HepG2 (cell line): Measurements from ENCODE around the gene PNKD. TPM values are rescaled to one million over a fixed set of nuclear protein-coding genes. Genes with fewer than 3 reads are reported as not detected.

Experiments used
- DPF2 ChIP-seq: sonication (generic); formaldehyde crosslinking; IDR thresholded peaks from 2 replicates; pipeline ENCODE4 v1.4.0; 2020; ENCODE audit warnings: mild to moderate bottlenecking, low read depth, missing genetic modification reagents, borderline replicate concordance
- ETV5 ChIP-seq: IDR thresholded peaks from 2 replicates; pipeline ENCODE4 v1.6.1; 2018; ENCODE audit warnings: missing biosample characterization, missing genetic modification reagents, inconsistent platforms, borderline replicate concordance
- KLF15 ChIP-seq: sonication (generic); formaldehyde crosslinking; IDR thresholded peaks from 2 replicates; pipeline ENCODE4 v1.8.1; 2023; ENCODE audit warnings: borderline replicate concordance, mild to moderate bottlenecking, inconsistent platforms, missing genetic modification reagents, mixed read lengths
- MTF2 ChIP-seq: sonication (generic); formaldehyde crosslinking; IDR thresholded peaks from 2 replicates; pipeline ENCODE4 v1.5.0; 2020; ENCODE audit warnings: missing genetic modification reagents, borderline replicate concordance
- POLR2A ChIP-seq, 2 experiments: IDR thresholded peaks; 2 replicates each; pipeline ENCODE4 v1.6.1; 2011; ENCODE audit warnings: low read depth in 2 of 2, low read length in 2 of 2, mild to moderate bottlenecking in 1 of 2, moderate library complexity in 1 of 2; ENCODE audit not compliant: insufficient read depth in 1 of 2
- SIN3A ChIP-seq: IDR thresholded peaks from 2 replicates; pipeline ENCODE4 v1.6.1; 2011; ENCODE audit warnings: low read depth, mild to moderate bottlenecking, control low read depth, low read length, borderline replicate concordance
- ZBTB21 ChIP-seq: sonication (generic); formaldehyde crosslinking; IDR thresholded peaks from 2 replicates; pipeline ENCODE4 v1.4.0; 2020; ENCODE audit warnings: missing genetic modification reagents
- ZBTB7B ChIP-seq: sonication (generic); formaldehyde crosslinking; IDR thresholded peaks from 2 replicates; pipeline ENCODE4 v1.4.0; 2020; ENCODE audit warnings: missing genetic modification reagents
- ZC3H13 ChIP-seq: sonication (generic); formaldehyde crosslinking; IDR thresholded peaks from 2 replicates; pipeline ENCODE4 v1.8.1; 2023; ENCODE audit warnings: mild to moderate bottlenecking, missing genetic modification reagents, moderate library complexity
- ZFY ChIP-seq: sonication (generic); formaldehyde crosslinking; IDR thresholded peaks from 2 replicates; pipeline ENCODE4 v1.4.0; 2020; ENCODE audit warnings: missing genetic modification reagents
- polyA plus RNA-seq, 8 experiments: library from polyadenylated mRNA; depleted of rRNA in 3 of 8; stranded (reverse) in 7 of 8; unstranded in 1 of 8; fragments of >200 nt; fragmentation: Illumina TruSeq in 4 of 8; extraction: Trizol in 4 of 8; gene quantifications; 2 replicates each; pipeline versions ENCODE4 v1.2.1 to v1.2.3, GENCODE V29; 2011 to 2016; ENCODE audit warnings: low read depth in 4 of 8, missing spikeins in 1 of 8, mixed read lengths in 1 of 8; ENCODE audit not compliant: insufficient read depth in 1 of 8
- total RNA-seq, 5 experiments: library from RNA; depleted of rRNA; stranded (reverse); fragments of >200 nt; fragmentation: Illumina TruSeq; extraction: Trizol; gene quantifications; 2 replicates each; pipeline ENCODE4 v1.2.3, GENCODE V29; 2016; ENCODE audit warnings: low read depth in 1 of 5
- TF ChIP-seq, protein P1 (sequence below): sonication (generic); formaldehyde crosslinking; IDR thresholded peaks from 2 replicates; pipeline ENCODE4 v1.4.0; 2020; ENCODE audit warnings: missing genetic modification reagents
- TF ChIP-seq, protein P2 (sequence below): sonication (generic); formaldehyde crosslinking; IDR thresholded peaks from 2 replicates; pipeline ENCODE4 v1.9.0; 2021; ENCODE audit warnings: mild to moderate bottlenecking, missing genetic modification reagents
- TF ChIP-seq, protein P3 (sequence below): sonication (generic); formaldehyde crosslinking; IDR thresholded peaks from 2 replicates; pipeline ENCODE4 v1.8.1; 2023; ENCODE audit warnings: mild to moderate bottlenecking, missing genetic modification reagents
- TF ChIP-seq, protein P4 (sequence below): sonication (generic); formaldehyde crosslinking; IDR thresholded peaks from 2 replicates; pipeline ENCODE4 v1.8.1; 2023; ENCODE audit warnings: mild to moderate bottlenecking, missing genetic modification reagents
- TF ChIP-seq, protein P5 (sequence below): sonication (generic); formaldehyde crosslinking; IDR thresholded peaks from 2 replicates; pipeline ENCODE4 v1.4.0; 2020; ENCODE audit warnings: missing genetic modification reagents, mild to moderate bottlenecking, borderline replicate concordance

The PNKD gene
- total and polyA plus RNA-seq, 2 of the 13 experiments (the other 11 are each of a cell fraction or from before 2014, with no cell fraction given): 55.9 to 80.4 TPM

DNA sequence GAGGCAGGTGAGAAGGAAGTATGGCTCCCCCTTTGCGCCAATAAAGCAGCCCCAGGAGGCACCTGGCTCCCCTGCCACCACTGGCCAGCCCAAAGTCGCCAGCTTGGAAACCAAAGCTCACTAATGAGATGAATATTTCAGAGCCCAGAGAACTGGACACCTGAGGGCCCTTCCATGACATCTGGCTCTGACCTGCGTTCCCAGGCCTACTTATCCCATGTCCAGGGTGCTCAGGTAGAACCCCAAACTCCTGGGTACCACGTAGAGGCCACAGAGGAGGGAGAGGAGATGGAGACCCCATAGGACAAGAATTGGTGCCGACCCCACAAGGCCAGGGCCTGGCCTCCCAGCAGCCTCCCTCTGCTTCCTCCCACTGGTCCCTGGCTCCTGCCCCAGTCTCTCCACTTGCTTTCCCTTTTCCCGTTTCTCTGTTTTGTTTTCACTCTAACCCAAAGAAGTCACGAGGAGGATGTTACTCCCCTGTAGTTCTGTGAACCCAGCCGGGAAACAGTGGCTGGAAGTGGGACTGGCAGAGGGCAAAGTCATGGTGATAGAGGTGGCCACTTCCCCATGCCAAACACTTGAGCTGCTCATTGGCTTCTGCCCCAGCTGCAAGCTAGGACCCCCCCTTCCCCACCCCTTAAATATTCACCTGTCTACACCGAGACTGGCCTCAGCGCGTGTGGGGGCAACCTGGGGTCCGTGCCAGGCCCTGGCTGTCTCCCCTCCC is 21.2 kb downstream of the PNKD start (continued):
- TF ChIP-seq, protein P1, sequence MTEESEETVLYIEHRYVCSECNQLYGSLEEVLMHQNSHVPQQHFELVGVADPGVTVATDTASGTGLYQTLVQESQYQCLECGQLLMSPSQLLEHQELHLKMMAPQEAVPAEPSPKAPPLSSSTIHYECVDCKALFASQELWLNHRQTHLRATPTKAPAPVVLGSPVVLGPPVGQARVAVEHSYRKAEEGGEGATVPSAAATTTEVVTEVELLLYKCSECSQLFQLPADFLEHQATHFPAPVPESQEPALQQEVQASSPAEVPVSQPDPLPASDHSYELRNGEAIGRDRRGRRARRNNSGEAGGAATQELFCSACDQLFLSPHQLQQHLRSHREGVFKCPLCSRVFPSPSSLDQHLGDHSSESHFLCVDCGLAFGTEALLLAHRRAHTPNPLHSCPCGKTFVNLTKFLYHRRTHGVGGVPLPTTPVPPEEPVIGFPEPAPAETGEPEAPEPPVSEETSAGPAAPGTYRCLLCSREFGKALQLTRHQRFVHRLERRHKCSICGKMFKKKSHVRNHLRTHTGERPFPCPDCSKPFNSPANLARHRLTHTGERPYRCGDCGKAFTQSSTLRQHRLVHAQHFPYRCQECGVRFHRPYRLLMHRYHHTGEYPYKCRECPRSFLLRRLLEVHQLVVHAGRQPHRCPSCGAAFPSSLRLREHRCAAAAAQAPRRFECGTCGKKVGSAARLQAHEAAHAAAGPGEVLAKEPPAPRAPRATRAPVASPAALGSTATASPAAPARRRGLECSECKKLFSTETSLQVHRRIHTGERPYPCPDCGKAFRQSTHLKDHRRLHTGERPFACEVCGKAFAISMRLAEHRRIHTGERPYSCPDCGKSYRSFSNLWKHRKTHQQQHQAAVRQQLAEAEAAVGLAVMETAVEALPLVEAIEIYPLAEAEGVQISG (CRISPR knock-in tag): peak; percentile 4; the same call in 1 of the 2 replicates
- TF ChIP-seq, protein P2, sequence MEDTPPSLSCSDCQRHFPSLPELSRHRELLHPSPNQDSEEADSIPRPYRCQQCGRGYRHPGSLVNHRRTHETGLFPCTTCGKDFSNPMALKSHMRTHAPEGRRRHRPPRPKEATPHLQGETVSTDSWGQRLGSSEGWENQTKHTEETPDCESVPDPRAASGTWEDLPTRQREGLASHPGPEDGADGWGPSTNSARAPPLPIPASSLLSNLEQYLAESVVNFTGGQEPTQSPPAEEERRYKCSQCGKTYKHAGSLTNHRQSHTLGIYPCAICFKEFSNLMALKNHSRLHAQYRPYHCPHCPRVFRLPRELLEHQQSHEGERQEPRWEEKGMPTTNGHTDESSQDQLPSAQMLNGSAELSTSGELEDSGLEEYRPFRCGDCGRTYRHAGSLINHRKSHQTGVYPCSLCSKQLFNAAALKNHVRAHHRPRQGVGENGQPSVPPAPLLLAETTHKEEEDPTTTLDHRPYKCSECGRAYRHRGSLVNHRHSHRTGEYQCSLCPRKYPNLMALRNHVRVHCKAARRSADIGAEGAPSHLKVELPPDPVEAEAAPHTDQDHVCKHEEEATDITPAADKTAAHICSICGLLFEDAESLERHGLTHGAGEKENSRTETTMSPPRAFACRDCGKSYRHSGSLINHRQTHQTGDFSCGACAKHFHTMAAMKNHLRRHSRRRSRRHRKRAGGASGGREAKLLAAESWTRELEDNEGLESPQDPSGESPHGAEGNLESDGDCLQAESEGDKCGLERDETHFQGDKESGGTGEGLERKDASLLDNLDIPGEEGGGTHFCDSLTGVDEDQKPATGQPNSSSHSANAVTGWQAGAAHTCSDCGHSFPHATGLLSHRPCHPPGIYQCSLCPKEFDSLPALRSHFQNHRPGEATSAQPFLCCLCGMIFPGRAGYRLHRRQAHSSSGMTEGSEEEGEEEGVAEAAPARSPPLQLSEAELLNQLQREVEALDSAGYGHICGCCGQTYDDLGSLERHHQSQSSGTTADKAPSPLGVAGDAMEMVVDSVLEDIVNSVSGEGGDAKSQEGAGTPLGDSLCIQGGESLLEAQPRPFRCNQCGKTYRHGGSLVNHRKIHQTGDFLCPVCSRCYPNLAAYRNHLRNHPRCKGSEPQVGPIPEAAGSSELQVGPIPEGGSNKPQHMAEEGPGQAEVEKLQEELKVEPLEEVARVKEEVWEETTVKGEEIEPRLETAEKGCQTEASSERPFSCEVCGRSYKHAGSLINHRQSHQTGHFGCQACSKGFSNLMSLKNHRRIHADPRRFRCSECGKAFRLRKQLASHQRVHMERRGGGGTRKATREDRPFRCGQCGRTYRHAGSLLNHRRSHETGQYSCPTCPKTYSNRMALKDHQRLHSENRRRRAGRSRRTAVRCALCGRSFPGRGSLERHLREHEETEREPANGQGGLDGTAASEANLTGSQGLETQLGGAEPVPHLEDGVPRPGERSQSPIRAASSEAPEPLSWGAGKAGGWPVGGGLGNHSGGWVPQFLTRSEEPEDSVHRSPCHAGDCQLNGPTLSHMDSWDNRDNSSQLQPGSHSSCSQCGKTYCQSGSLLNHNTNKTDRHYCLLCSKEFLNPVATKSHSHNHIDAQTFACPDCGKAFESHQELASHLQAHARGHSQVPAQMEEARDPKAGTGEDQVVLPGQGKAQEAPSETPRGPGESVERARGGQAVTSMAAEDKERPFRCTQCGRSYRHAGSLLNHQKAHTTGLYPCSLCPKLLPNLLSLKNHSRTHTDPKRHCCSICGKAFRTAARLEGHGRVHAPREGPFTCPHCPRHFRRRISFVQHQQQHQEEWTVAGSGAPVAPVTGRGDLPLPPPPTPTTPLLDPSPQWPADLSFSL (CRISPR knock-in tag): no peak
- TF ChIP-seq, protein P3, sequence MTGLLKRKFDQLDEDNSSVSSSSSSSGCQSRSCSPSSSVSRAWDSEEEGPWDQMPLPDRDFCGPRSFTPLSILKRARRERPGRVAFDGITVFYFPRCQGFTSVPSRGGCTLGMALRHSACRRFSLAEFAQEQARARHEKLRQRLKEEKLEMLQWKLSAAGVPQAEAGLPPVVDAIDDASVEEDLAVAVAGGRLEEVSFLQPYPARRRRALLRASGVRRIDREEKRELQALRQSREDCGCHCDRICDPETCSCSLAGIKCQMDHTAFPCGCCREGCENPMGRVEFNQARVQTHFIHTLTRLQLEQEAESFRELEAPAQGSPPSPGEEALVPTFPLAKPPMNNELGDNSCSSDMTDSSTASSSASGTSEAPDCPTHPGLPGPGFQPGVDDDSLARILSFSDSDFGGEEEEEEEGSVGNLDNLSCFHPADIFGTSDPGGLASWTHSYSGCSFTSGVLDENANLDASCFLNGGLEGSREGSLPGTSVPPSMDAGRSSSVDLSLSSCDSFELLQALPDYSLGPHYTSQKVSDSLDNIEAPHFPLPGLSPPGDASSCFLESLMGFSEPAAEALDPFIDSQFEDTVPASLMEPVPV (CRISPR knock-in tag): 0 out of 2 replicates have a peak, but pooled peaks have one; percentile 7
- TF ChIP-seq, protein P4, sequence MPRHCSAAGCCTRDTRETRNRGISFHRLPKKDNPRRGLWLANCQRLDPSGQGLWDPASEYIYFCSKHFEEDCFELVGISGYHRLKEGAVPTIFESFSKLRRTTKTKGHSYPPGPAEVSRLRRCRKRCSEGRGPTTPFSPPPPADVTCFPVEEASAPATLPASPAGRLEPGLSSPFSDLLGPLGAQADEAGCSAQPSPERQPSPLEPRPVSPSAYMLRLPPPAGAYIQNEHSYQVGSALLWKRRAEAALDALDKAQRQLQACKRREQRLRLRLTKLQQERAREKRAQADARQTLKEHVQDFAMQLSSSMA (CRISPR knock-in tag): peak; percentile 7; the same call in 1 of the 2 replicates
- TF ChIP-seq ETV5 (CRISPR knock-in tag): no peak; the same call in 1 of the 2 replicates
- no peak; the same call in 1 of the 2 replicates for TF ChIP-seq DPF2 (CRISPR knock-in tag)
- 0 out of 4 replicates have a peak, but pooled peaks of 1 of the 2 experiments have one; percentile 18 for TF ChIP-seq POLR2A (IDR thresholded peaks at IDR 0.05; ENCODE audit: insufficient read depth in 1 of 2, low read depth in 2 of 2, low read length in 2 of 2)
- no peak for TF ChIP-seq KLF15 (CRISPR knock-in tag)
- TF ChIP-seq SIN3A: 0 out of 2 replicates have a peak, but pooled peaks have one; percentile 11
- 0 out of 2 replicates have a peak, but pooled peaks have one; percentile 2 for TF ChIP-seq MTF2
- no peak for TF ChIP-seq ZBTB21 (CRISPR knock-in tag)
- TF ChIP-seq ZC3H13: 0 out of 2 replicates have a peak, but pooled peaks have one; percentile 10
- no peak for TF ChIP-seq ZBTB7B (CRISPR knock-in tag)
- no peak for TF ChIP-seq ZFY (CRISPR knock-in tag)
- TF ChIP-seq, protein P5, sequence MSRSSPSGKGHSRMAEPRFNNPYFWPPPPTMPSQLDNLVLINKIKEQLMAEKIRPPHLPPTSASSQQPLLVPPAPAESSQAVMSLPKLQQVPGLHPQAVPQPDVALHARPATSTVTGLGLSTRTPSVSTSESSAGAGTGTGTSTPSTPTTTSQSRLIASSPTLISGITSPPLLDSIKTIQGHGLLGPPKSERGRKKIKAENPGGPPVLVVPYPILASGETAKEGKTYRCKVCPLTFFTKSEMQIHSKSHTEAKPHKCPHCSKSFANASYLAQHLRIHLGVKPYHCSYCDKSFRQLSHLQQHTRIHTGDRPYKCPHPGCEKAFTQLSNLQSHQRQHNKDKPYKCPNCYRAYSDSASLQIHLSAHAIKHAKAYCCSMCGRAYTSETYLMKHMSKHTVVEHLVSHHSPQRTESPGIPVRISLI: no peak
